ENCODE data around the gene AUH.

DNA sequence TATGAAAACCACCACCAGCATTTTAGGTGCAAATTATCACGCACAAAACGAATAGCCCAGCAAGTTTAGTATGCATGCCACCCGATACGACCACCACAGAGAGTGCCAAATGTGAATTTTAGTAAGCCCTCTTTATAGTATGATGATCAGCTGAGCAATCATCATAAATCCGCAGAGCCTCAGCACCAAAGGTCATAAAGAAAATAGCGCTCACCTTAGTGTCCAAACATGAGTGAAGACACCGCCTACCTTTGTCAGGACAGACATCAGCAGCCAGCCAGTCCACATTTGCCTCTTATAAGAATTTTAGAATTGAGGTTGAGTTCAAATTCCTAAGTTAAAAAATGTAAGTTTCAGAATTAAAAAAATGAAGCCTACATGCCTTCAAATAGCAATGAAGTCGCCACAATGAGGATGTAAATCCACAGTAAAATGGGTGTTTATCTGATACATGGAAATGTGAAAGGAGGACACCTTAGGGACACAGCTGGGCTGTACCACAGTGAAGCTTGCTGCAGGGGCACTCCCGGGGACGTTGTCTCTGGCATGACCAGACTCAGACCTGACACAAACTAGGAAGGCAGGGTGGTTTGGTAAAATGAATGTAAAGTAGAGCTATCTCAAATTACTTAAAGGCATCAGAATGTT lies 149.0 kb downstream of the AUH start:
- TF ChIP-seq GATA3 (IDR thresholded peaks at IDR 0.05; ENCODE audit: low read depth, low read length): no peak
- no peak for TF ChIP-seq GATA2 (IDR thresholded peaks at IDR 0.05; ENCODE audit: low read depth, low read length)
